ENCODE data around the gene FER1L5. TPM values are rescaled to one million over a fixed set of nuclear protein-coding genes. Genes with fewer than 3 reads are reported as not detected.

The FER1L5 gene
- total RNA-seq, 1 donor: 0.86 TPM

GRCh38 chr2:96685577-96686459, 43.3 kb downstream of the FER1L5 start:
- no peak for TF ChIP-seq CTCF (IDR thresholded peaks at IDR 0.05; ENCODE audit: insufficient read depth, low read depth, low read length)
- peak; percentile 58 for DNase-seq (ENCODE audit: low read depth)
- no peak overlapping the region for H3K4me3 ChIP-seq (ENCODE audit: low read depth, low read length)

- TF ChIP-seq CTCF (IDR thresholded peaks at IDR 0.05; ENCODE audit: insufficient read depth, low read depth, low read length): no peak
- DNase-seq (ENCODE audit: low read depth): no peak
Observed at GRCh38 chr2:96687266-96687665, 44.7 kb downstream of the FER1L5 start.

GRCh38 chr2:96687711-96688640, 45.4 kb downstream of the FER1L5 start:
- no peak for TF ChIP-seq CTCF (IDR thresholded peaks at IDR 0.05; ENCODE audit: insufficient read depth, low read depth, low read length)
- no peak overlapping the region for H3K4me3 ChIP-seq (ENCODE audit: low read depth, low read length)
- DNase-seq (ENCODE audit: low read depth): no peak

More at GRCh38 chr2:96687266-96687665, 44.7 kb downstream of the FER1L5 start:
- H3K4me3 ChIP-seq (ENCODE audit: low read depth, low read length): no peak overlapping the region

- TF ChIP-seq CTCF (IDR thresholded peaks at IDR 0.05; ENCODE audit: insufficient read depth, low read depth, low read length): no peak
- H3K4me3 ChIP-seq (ENCODE audit: low read depth, low read length): no peak overlapping the region
- DNase-seq (ENCODE audit: low read depth): no peak
Observed at GRCh38 chr2:96688649-96689430, 46.3 kb downstream of the FER1L5 start.

GRCh38 chr2:96689431-96689991, 46.9 kb downstream of the FER1L5 start:
- no peak for TF ChIP-seq CTCF (IDR thresholded peaks at IDR 0.05; ENCODE audit: insufficient read depth, low read depth, low read length)
- H3K4me3 ChIP-seq (ENCODE audit: low read depth, low read length): no peak overlapping the region
- no peak for DNase-seq (ENCODE audit: low read depth)

Data from fibroblast of villous mesenchyme (primary cell).